Measurements from ENCODE around the gene RBM19. TPM values are rescaled to one million over a fixed set of nuclear protein-coding genes. Genes with fewer than 3 reads are reported as not detected.
A peak's percentile ranks its signal among the peaks of the same experiment; 100 is the strongest.
"Not testable (repeated sequence)": the region's sequence is repeated elsewhere in the genome, so short reads cannot be mapped to it uniquely, and the experiment has no call there.

Gene RBM19
- total RNA-seq, 2 donors from 2014 or later, result 46.9 to 77.8 TPM

DNA sequence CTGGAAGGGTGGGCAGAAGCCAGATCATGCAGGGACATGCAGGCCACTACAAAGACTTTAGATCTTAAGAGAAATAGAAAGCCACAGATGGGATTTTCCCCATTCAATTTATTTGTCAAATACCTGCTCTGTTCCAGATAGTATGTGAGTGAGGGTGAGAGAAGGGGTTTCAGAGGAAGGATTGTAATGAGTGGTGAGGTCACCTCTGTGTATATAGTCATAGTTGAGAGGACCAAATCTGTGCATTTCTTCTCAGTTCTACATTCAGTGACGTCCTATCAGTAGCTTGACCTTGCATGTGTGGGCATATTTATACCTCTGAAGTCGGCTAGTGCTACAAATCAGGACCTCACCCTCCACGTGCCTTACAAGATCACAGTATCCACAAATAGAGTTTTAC is 31.2 kb upstream of the RBM19 start:
- ATAC-seq, result no peak
- DNase-seq (ENCODE audit: low spot score), result no peak
- H3K27me3 Mint-ChIP-seq, result peaks cover 28 to 41% of the 10 kb centered on the region in 2 donors

DNA sequence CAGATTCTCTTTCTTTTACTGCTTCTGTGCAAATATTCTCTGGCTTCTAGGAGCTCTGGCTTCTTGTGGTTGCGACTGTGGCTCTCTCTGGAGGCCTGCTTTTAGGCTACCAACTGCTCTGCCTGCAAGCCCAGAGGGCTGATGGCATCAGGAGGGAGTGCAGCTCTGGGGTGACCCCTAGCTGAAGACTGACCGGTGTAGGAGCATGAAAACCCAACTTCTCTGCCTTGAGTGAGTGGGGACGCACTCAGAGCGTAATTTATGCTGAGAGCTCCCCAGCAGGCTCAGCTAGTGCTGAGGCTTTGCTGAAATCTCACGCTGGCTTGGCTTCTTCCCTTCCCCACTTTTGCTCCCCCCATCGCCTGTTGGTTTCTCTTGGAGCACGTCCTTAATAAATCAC is 29.9 kb upstream of the RBM19 start:
- H3K9me3 Mint-ChIP-seq, result no peaks in the 10 kb centered on the region
- no peak overlapping the region for H3K4me3 Mint-ChIP-seq
- DNase-seq (ENCODE audit: low spot score) (no peak), ATAC-seq (no peak)
- H3K27me3 Mint-ChIP-seq, result peaks cover 23 to 51% of the 10 kb centered on the region in 2 donors
- no peaks in the 10 kb centered on the region for H3K4me1 Mint-ChIP-seq (ENCODE audit: low read depth in 2 of 2)
- H3K27ac Mint-ChIP-seq, result no peak overlapping the region
- H3K36me3 Mint-ChIP-seq, result no peaks in the 10 kb centered on the region

More for the DNA sequence above, 31.2 kb upstream of the RBM19 start:
- H3K27ac Mint-ChIP-seq, result no peak overlapping the region
- no peaks in the 10 kb centered on the region for H3K36me3 Mint-ChIP-seq
- H3K9me3 Mint-ChIP-seq, result no peaks in the 10 kb centered on the region
- H3K4me1 Mint-ChIP-seq (ENCODE audit: low read depth in 2 of 2), result no peaks in the 10 kb centered on the region
- no peak overlapping the region for H3K4me3 Mint-ChIP-seq

DNA sequence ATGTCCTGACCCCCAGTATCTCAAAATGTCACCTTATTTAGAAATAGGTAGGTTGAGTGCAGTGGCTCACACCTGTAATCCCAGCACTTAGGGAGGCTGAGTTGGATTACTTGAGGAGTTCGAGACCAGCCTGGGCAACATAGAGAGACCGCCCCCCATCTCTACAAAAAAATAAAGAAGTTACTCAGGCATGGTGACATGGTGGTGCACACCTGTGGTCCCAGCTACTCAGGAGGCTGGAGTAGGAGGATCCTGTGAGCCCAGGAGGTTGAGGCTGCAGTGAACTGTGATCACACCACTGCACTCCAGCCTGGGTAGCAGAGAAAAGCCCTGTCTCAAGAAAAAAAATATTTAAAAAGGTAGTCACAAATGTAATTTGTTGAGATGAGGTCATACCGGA is 27.9 kb upstream of the RBM19 start:
- Mint-ChIP-seq H3K9me3 (no peaks in the 10 kb centered on the region), H3K4me1 (ENCODE audit: low read depth in 2 of 2) (no peaks in the 10 kb centered on the region), H3K27ac (no peak overlapping the region), H3K36me3 (no peaks in the 10 kb centered on the region), H3K4me3 (no peak overlapping the region), H3K27me3 (peaks cover 21 to 46% of the 10 kb centered on the region in 2 donors)
- DNase-seq (ENCODE audit: low spot score) (no peak), ATAC-seq (no peak)

DNA sequence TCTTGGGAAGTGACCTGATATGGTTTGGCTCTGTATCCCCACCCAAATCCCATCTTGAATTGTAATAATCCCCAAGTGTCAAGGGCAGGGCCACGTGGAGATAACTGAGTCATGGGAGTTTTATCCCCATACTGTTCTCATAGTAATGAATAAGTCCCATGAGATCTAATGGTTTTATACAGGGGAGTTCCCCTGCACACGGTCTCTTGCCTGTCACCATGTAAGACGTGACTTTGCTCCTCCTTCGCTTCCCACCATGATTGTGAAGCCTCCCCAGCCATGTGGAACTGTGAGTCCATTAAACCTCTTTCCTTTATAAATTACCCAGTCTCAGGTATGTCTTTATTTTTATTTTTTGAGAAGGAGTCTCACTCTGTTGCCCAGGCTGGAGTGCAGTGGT is 26.6 kb upstream of the RBM19 start:
- not testable (repeated sequence) for ATAC-seq; DNase-seq (ENCODE audit: low spot score); H3K27ac Mint-ChIP-seq; H3K4me3 Mint-ChIP-seq; H3K4me1 Mint-ChIP-seq (ENCODE audit: low read depth in 2 of 2); H3K36me3 Mint-ChIP-seq; H3K9me3 Mint-ChIP-seq
- peaks cover 26 to 54% of the 10 kb centered on the region in 2 donors for H3K27me3 Mint-ChIP-seq

DNA sequence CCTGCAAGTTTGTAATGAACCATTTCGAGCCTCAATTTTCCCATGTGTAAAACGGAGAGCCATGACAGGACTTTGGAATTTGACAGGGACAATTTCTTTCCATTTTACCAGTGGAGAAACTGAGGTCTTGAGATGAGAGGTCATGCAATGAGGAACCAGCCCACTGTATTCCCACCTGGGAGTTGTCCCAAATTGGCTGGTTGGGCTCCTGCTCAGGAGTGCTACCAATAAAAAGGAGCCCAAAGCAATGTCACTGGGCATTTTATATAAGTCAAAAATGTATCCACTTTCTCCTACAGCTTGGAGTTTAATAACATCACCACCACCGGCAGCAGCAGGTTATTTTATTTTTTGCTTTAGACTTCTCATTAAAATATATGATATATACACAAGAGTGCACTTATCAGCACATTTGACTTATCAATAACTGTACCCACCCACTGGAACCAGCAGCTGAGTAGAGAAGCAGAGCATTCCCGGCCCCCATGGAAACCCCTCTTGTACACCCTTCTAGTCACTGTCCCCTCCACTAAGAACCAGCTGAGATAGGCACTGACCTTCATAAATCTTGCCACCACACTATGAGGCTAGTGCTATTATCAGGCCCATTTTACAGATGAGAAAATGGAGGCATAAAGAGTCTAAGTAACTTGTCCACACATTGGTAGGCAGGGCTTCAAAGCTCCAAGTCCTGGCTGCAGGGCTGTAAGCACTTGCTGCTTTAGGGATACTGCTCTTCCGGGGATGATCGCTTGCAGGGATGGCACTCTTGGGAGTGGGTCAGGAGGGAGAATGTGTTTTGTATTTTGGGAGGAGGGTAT is 25.3 kb upstream of the RBM19 start:
- Mint-ChIP-seq H3K27ac (no peak overlapping the region), H3K9me3 (no peaks in the 10 kb centered on the region), H3K36me3 (no peaks in the 10 kb centered on the region), H3K27me3 (peaks cover 21 to 45% of the 10 kb centered on the region in 2 donors), H3K4me3 (no peak overlapping the region), H3K4me1 (ENCODE audit: low read depth in 2 of 2) (no peaks in the 10 kb centered on the region)
- no peak for ATAC-seq
- DNase-seq (ENCODE audit: low spot score), result no peak

DNA sequence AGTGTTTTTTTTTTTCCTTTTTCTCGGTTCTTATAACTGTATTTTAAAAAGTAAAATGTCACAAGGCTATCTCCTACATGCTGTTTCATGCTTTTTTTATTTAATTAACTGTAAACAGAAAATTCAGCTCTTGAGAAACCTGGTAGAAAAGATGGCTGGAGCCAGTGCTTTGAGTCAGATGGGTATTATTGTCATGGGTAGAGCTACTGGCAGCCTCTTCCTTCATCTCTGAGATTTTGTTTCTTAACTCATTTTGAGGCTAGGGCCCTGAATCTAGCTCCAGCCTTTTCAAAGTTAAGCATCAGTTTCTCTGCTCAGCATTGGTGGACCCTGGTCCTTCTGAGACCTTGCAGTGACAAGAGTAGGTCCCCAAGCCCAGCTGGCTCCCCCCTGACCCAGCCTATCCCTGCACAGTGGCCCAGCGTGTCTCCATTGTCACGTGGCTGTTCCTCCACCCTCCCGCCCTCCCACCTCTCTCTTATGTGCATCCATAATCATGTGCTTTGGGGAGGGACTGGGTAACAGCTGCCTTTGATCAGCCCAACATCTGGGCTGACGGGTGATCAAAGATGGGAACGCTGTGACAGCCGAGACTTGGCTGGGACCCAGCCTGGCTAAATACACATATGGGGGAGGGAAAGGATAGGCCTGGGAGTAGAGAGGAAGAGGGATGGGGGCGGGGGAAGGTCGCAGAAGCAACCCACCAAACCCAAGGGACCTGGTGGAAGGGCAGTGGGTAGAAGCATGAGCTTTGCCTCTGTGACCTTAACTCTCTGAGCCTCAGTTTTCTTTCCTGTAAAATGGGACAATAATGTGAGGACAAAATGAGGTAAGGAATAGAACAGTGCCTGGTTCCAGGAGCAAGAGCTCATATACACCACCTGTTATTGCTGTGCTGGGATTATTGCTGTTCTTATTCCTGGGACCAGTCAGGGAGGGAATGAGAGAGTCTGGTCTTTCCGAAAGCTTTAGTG is 24.4 kb upstream of the RBM19 start:
- H3K27ac Mint-ChIP-seq, result no peak overlapping the region
- DNase-seq (ENCODE audit: low spot score) (no peak), ATAC-seq (no peak)
- no peaks in the 10 kb centered on the region for H3K9me3 Mint-ChIP-seq
- H3K4me1 Mint-ChIP-seq (ENCODE audit: low read depth in 2 of 2), result no peaks in the 10 kb centered on the region
- H3K27me3 Mint-ChIP-seq, result peaks cover 19 to 42% of the 10 kb centered on the region in 2 donors
- H3K36me3 Mint-ChIP-seq, result no peaks in the 10 kb centered on the region
- H3K4me3 Mint-ChIP-seq, result no peak overlapping the region

DNA sequence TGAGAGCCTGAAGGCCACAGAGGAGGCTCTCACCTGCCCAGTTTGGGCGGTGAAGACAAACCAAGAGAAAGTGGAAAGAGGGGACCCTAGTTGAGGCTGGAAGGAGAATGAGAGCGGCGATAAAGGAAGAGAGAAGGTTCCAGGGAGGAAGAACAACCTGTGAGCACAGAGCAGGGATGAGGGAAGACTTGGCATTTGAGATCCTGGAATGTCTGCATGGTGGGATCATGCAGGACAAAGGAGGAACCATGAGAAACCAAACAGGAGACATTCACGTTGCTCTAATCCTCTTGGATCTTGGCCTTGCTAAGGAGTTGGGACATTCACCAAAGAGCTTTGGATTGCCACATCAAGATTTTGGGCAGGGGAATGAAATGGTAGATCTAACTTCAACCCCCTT is 22.9 kb upstream of the RBM19 start:
- Mint-ChIP-seq H3K4me3 (no peak overlapping the region), H3K9me3 (no peaks in the 10 kb centered on the region), H3K27me3 (peaks cover 15 to 42% of the 10 kb centered on the region in 2 donors), H3K36me3 (no peaks in the 10 kb centered on the region), H3K4me1 (ENCODE audit: low read depth in 2 of 2) (no peaks in the 10 kb centered on the region), H3K27ac (no peak overlapping the region)
- DNase-seq (ENCODE audit: low spot score) (no peak), ATAC-seq (no peak)

DNA sequence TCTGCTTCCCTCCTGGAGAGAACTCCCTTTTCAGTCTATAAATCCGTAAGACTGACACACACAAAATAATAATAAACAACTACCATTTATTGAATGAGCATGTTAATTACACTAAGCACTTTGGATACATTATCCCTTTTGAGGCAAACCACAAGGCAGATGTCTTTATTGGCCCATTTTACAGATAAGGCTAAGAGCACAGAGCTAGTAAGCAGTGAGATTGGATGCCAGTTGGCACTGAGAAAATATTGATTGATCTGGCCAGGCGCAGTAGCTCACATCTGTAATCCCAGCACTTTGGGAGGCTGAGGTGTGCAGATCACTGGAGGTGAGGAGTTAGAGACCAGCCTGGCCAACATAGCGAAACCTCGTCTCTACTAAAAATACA is 21.9 kb upstream of the RBM19 start:
- Mint-ChIP-seq H3K4me3 (no peak overlapping the region), H3K27ac (no peak overlapping the region), H3K27me3 (peaks cover 20 to 46% of the 10 kb centered on the region in 2 donors)

DNA sequence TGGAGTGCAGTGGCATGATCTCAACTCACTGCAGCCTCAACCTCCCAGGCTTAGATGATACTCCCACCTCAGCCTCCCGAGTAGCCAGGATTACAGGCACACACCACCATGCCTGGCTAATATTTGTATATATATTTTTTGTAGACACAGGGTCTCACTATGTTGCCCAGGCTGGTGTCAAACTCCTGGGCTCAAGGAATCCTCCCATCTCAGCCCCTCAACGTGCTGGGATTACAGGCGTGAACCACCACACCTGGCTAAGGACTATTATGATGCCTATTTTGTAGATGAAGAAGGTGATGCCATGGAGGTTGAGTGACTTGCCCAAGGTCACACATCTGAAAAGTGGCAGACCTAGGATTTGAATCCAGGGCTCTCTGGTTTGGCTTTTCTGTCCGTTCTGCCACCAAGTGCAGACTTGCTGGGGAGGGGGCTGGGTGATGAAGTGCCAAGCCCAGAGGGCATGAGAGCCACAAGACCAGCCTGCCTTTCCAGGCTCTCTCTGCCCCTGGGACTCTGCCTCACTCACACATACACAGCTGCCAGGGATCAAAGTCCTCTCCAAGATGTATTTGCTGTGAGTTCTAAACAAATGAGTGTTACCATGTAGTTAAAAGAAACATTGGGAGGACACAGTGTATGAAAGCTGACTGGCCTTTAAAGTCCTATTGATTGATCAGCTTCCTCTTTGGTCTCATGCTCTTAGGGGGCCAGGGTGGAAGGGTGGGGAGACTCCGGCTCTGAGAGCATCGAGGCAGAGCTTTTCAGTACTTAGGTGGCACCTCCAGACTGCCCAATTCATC is 21.3 kb upstream of the RBM19 start:
- no peaks in the 10 kb centered on the region for H3K9me3 Mint-ChIP-seq
- ATAC-seq (no peak), DNase-seq (ENCODE audit: low spot score) (no peak)
- peaks cover 20 to 40% of the 10 kb centered on the region in 2 donors for H3K27me3 Mint-ChIP-seq
- no peaks in the 10 kb centered on the region for H3K4me1 Mint-ChIP-seq (ENCODE audit: low read depth in 2 of 2)
- H3K27ac Mint-ChIP-seq, result no peak overlapping the region
- H3K4me3 Mint-ChIP-seq, result no peak overlapping the region
- no peaks in the 10 kb centered on the region for H3K36me3 Mint-ChIP-seq

More for the DNA sequence above, 21.9 kb upstream of the RBM19 start:
- no peaks in the 10 kb centered on the region for H3K9me3 Mint-ChIP-seq
- DNase-seq (ENCODE audit: low spot score) (no peak), ATAC-seq (no peak)
- H3K36me3 Mint-ChIP-seq, result no peaks in the 10 kb centered on the region
- no peaks in the 10 kb centered on the region for H3K4me1 Mint-ChIP-seq (ENCODE audit: low read depth in 2 of 2)

DNA sequence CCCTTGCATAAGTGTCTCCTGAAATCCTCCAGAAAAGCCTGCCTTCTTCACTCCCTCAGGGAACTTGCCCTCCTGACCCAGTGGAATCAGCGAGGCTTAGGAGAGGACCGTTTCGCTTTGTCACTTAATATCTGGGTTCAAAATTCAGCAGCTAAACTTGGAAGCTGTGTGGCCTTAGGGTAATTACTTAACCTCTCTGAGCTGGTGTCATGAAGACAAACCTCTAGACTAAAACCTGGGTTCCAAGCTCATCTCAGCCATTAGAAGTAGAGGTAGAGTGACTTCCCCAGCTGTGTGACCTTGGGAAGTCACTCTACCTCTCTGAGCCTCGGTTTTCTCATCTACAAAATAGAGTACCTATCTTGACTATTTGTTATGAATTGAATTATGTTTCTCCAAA is 18.3 kb upstream of the RBM19 start:
- ATAC-seq, result no peak
- Mint-ChIP-seq H3K27ac (no peak overlapping the region), H3K4me1 (ENCODE audit: low read depth in 2 of 2) (no peaks in the 10 kb centered on the region)

DNA sequence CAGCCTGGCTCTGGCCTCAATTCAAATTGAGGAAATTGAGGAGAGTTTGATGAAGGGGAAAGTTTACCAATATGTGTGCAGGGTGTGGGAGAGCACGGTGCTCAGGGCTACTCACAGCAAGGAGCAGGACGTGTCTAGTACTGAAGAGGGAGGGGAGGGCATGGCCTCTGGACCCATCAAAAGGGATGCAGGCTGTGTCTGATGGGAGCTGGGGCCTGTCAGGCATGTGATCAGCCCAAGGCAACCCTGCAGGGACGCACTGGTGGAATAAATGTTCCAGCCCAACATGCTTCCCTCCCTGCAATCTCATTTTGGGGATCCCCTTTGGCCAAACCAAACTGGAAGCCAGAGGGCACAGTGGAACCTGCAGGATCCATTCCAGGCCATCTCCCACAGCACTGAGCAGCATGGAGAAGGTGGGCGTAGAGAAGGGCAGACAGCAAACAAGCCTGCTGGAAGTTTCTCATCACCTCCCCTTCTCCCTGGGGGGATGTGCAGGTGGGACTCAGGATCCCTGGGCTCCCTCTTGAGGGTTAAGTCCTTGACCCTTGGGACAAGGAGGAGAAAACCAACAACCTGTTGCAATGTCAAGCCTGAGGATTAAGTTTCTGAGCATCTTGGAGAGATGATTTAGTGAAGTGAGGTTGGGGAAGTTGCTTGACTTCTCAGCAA is 17.8 kb upstream of the RBM19 start:
- peaks cover 20 to 32% of the 10 kb centered on the region in 2 donors for H3K27me3 Mint-ChIP-seq
- no peak overlapping the region for H3K4me3 Mint-ChIP-seq
- ATAC-seq (no peak), DNase-seq (ENCODE audit: low spot score) (no peak)
- H3K4me1 Mint-ChIP-seq (ENCODE audit: low read depth in 2 of 2), result no peaks in the 10 kb centered on the region
- no peaks in the 10 kb centered on the region for H3K36me3 Mint-ChIP-seq
- no peak overlapping the region for H3K27ac Mint-ChIP-seq
- no peaks in the 10 kb centered on the region for H3K9me3 Mint-ChIP-seq

More for the DNA sequence above, 18.3 kb upstream of the RBM19 start:
- H3K9me3 Mint-ChIP-seq, result no peaks in the 10 kb centered on the region
- H3K27me3 Mint-ChIP-seq, result peaks cover 23 to 37% of the 10 kb centered on the region in 2 donors
- DNase-seq (ENCODE audit: low spot score), result no peak
- H3K36me3 Mint-ChIP-seq, result no peaks in the 10 kb centered on the region
- no peak overlapping the region for H3K4me3 Mint-ChIP-seq

DNA sequence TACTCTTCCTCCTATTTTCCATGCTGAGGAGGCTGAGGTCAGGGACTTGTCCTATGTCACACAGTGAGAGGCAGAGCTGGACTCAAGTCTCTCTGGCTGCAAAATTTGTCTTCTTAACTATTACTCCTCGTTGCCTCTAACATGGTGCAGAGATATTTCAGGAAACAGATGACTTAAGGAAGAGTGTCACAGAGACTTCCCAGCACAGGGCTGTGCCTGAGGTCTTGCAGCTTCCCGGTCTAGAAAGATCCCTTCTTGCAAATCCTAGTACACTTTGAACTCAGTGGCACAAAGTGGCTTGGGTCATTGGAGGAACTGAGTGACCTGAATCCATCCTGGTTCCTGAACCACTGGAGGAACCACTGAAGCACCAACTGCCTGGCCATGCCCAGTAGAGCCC is 17.1 kb upstream of the RBM19 start:
- no peak for DNase-seq (ENCODE audit: low spot score)

DNA sequence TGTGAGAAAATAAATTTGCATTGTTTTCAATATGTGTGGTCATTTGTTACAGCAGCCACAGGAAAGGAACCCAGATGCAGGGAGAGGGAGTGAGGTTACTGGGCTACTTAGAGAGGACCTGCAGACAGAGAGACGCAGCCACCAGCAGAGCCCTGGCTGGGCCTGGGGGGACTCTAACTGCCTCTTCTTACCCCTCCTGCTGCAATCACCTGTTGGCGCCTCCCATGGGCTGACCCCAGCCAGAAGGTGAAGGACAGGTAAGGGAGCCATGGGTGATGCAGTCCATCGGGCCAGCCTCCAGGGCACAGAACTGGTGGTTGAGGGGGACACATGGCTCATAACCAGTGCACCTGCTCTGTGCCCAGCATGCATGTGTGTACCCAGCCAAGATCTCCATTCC is 15.8 kb upstream of the RBM19 start:
- peak in 1 of 2 donors; percentile 16 for ATAC-seq
- H3K36me3 Mint-ChIP-seq, result no peaks in the 10 kb centered on the region
- DNase-seq (ENCODE audit: low spot score), result no peak
- no peaks in the 10 kb centered on the region for H3K4me1 Mint-ChIP-seq (ENCODE audit: low read depth in 2 of 2)
- no peak overlapping the region for H3K27ac Mint-ChIP-seq
- peaks cover 14 to 20% of the 10 kb centered on the region in 2 donors for H3K27me3 Mint-ChIP-seq
- no peaks in the 10 kb centered on the region for H3K9me3 Mint-ChIP-seq
- no peak overlapping the region for H3K4me3 Mint-ChIP-seq

More for the DNA sequence above, 17.1 kb upstream of the RBM19 start:
- H3K27me3 Mint-ChIP-seq, result peaks cover 16 to 26% of the 10 kb centered on the region in 2 donors
- H3K4me1 Mint-ChIP-seq (ENCODE audit: low read depth in 2 of 2), result no peaks in the 10 kb centered on the region
- H3K4me3 Mint-ChIP-seq, result no peak overlapping the region
- no peak overlapping the region for H3K27ac Mint-ChIP-seq
- no peaks in the 10 kb centered on the region for H3K9me3 Mint-ChIP-seq
- no peaks in the 10 kb centered on the region for H3K36me3 Mint-ChIP-seq
- no peak for ATAC-seq
